G401.6 (cell line): Measurements from ENCODE around the gene PPP1R14C.
"Not testable (repeated sequence)": the region's sequence is repeated elsewhere in the genome, so short reads cannot be mapped to it uniquely, and the experiment has no call there.

Source experiments
- FAIRE-seq: peaks from 2 replicates; lab custom pipeline; 2012; peaks lifted over from hg19 to GRCh38; lab: Jason Lieb, UNC

Gene PPP1R14C

GRCh38 chr6:150169181-150169580, 26.3 kb downstream of the PPP1R14C start:
- no peak for FAIRE-seq

GRCh38 chr6:150169609-150170008, 26.8 kb downstream of the PPP1R14C start:
- FAIRE-seq, result no peak

- FAIRE-seq, result no peak
Measured at GRCh38 chr6:150172929-150173328, 30.1 kb downstream of the PPP1R14C start.

GRCh38 chr6:150175586-150176151, 32.8 kb downstream of the PPP1R14C start:
- no peak for FAIRE-seq

- no peak for FAIRE-seq
Measured at GRCh38 chr6:150176152-150176551, 33.3 kb downstream of the PPP1R14C start.

- FAIRE-seq, result no peak
Measured at GRCh38 chr6:150176659-150177058, 33.8 kb downstream of the PPP1R14C start.

DNA sequence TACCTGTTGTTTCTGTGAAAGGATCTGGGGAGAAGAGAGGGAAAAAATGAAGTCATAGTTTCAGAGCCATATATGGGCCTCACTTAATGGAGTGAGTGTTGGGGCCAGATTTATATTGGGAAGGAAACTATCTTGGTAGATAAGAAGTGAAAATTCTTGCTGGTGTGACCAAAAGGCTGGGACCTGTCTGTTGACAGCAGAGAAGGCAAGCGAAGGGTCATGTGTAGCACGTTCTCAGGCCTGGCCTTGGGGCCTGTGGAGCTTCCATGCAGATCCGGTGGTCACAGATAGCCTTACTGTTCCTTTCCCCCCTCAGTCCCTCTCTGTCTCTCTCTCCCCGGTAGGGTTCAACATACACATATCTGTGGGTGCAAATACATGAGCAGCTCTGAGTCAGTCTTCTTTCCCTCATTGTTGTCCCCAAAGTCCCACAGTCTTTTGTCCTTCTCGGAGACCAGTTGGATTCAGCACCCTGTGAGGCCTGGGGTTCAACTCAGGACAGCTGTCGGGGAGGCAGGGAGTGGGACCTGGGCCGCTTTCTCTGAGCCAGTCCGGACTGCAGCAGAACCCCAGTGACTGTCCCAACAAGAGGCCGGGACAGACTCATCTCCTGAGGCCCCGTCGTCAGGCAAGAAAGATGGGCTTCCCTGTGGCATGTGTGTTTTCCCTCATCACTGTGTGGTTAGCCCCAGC, 34.6 kb downstream of the PPP1R14C start:
- FAIRE-seq, result no peak

- no peak for FAIRE-seq
Measured at GRCh38 chr6:150177952-150178520, 35.2 kb downstream of the PPP1R14C start.

DNA sequence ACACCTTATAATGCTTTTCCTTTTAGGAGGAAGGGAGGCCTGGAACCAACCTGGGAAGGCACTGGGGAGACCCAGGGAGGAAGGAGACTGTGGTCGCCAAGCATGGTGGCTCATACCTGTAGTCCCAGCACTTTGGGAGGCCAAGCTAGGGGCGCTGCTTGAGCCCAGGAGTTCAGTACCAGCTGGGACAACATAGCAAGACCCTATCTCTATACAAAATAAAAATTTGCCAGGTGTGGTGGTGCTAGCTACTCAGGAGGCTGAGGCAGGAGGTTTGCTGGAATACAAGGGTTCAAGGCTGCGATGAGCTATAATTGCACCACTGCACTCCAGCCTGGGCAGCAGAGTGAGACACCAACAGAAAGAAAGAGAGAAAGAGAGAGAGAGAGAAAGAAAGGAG, 36.2 kb downstream of the PPP1R14C start:
- FAIRE-seq, result no peak

GRCh38 chr6:150179907-150180424, 37.1 kb downstream of the PPP1R14C start:
- not testable (repeated sequence) for FAIRE-seq

DNA sequence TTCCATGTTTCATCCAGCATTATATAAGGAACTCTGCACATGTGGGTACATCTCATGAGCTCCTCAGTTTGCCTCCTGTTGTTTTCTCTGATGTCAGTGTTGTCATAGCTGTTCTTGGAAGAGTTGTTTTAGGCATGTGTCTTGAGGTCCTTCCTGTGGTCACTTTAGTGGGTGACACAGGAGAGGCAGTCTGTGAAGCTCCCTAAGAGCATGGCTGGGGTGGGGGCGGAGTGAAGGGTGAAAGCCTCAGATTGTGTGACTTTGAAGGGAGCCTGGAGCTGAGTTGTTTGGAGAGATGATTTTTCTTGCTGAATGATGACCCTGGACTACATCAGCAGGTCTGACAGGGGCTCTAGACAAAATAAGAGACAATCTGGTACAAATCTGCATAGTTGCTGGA, 37.7 kb downstream of the PPP1R14C start:
- FAIRE-seq, result no peak

- no peak for FAIRE-seq
Measured at GRCh38 chr6:150182460-150183078, 39.7 kb downstream of the PPP1R14C start.

- no peak for FAIRE-seq
Measured at GRCh38 chr6:150183105-150183504, 40.3 kb downstream of the PPP1R14C start.

DNA sequence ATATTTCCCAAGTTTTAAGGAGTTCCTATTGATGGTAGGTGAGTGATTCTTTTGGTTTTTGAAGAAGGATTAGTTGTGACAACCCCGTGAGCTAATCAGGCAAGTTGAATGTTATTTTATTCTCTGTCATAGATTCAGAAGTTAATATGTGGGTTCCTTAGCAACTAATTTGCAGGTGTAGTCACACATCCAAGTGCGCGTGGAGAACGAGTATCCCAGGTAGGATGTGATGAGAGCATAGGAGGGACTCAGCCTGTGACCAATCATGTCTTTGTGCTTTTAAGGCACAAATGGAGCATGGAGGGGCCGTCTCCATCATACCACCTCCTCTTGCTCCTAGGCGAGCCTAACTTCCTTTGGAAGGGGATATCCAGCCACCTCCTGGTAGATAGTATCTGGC, 41.1 kb downstream of the PPP1R14C start:
- FAIRE-seq, result no peak

DNA sequence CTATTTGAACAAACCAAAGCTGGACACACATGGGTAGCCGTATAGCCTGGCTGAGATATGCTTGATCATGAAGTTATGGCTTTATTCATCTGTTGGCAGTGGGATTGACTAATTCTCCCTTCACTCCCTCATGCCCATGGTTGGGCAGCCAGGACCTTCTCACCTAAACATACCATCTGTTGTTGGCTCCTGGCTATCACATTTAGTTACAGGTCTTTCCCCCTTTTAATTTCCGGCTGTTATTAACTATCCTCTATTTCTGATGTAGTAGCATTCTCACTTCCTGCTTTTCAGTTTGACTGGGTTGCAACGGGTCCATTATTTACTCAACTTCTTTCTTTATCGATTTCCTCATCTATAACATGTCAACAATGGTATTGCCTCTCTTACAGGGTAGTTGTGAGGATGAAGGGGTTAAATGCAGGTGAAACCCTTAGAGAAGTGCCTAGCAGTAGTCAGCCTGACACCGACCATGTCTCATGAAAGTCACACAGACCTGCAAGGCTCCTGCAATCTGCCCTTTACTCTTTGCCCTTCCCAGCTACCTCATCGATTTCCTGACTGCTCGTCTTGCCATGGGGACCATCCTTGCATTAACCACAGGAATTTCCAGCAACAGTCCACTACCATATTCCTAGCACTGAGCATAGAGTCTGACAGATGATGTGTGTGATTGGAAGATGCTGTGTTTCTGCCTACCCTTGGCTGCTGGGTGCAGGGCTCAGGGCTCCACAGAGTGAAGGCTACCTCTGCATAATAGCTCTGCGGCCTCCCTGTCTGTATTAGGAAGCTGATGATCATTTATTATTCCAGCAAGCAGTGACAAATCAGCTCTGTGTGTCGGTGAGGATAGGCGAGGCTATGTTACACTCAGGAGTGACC, 42.2 kb downstream of the PPP1R14C start:
- FAIRE-seq, result no peak

- no peak for FAIRE-seq
Measured at GRCh38 chr6:150185732-150186117, 42.9 kb downstream of the PPP1R14C start.

- FAIRE-seq, result no peak
Measured at GRCh38 chr6:150186129-150186898, 43.5 kb downstream of the PPP1R14C start.

DNA sequence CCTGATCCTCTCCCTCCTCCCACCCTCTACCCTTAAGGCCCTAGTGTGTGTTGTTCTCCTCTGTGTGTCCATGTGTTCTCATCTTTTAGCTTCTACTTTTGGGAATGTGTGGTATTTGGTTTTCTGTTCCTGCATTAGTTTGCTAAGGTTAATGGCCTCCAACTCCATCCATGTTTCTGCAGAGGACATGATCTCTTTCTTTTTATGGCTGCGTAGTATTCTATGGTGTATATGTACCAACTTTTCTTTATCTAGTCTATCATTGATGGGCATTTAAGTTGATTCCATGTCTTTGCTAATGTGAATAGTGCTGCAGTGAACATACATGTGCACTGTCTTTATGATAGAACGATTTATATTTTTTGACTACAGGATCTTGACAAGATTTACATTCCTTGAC, 44.6 kb downstream of the PPP1R14C start:
- not testable (repeated sequence) for FAIRE-seq

GRCh38 chr6:150189122-150189521, 46.3 kb downstream of the PPP1R14C start:
- no peak for FAIRE-seq

DNA sequence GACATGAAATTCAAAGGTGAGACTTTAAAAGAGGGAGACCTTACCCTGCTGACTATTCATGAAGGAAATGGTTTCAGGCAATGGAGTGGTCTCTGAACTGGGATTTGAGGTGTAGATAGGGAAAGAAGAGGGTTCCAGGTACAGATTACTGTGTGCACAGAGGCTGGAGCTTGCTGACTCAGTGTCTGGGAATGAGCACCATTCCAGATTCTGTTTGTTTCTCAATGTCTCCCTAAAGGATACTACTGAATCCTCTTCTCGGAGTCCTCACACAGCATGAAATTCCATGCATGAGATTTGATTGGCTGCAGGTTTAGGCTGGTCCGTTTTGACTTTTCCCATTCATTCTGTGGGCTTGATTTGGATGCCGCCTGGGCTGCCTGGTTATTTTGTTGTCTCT, 49.0 kb downstream of the PPP1R14C start:
- no peak for FAIRE-seq

DNA sequence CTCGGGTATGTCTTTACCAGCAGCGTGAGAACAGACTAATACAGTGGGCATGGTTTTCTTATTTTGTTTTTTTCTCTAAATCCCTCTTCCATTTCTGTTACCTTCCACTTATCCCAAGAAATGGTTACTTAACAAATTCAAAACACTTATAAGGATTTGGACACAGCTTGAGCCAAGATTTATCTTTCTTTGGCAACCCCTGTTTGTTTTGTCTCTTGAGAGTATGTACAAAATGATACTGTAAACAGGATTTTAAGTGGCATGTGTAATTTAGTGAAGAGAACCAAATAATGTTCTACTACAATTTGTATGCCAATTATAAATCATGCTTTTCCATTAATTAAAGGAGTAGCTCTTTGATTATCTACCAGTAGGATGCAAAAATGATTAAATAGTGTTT, 51.4 kb downstream of the PPP1R14C start:
- FAIRE-seq, result no peak
